Muscle of back (tissue), 11 donors: Measurements from ENCODE around the gene AHCY. TPM values are rescaled to one million over a fixed set of nuclear protein-coding genes. Genes with fewer than 3 reads are reported as not detected.
"Not testable (repeated sequence)": the region's sequence is repeated elsewhere in the genome, so short reads cannot be mapped to it uniquely, and the experiment has no call there.

Experiments
- DNase-seq, 3 donors: peaks; one replicate each; pipeline versions ENCODE4 v3.0.0 to v3.0.0-alpha.2; 2013
- polyA plus RNA-seq, 10 donors: library from polyadenylated mRNA; unstranded; fragments of 120-200 nt; gene quantifications; one replicate each; pipeline ENCODE4 v1.2.1, GENCODE V29; 2013; ENCODE audit not compliant: insufficient read length in 10 of 10

AHCY gene
- polyA plus RNA-seq, 10 donors: 126 to 214 (median 196) TPM

- no peak for DNase-seq
Observed at GRCh38 chr20:34262488-34263288, 40.5 kb downstream of the AHCY start.

- DNase-seq: no peak
Observed at GRCh38 chr20:34260208-34260942, 42.8 kb downstream of the AHCY start.

- DNase-seq: no peak
Observed at GRCh38 chr20:34256629-34257124, 46.5 kb downstream of the AHCY start.

- DNase-seq: no peak
Observed at GRCh38 chr20:34254979-34255378, 48.2 kb downstream of the AHCY start.

GRCh38 chr20:34252431-34253086 lies 50.6 kb downstream of the AHCY start:
- DNase-seq: not testable (repeated sequence)

- DNase-seq: no peak
Observed at GRCh38 chr20:34251619-34252018, 51.5 kb downstream of the AHCY start.

GRCh38 chr20:34250005-34250404 lies 53.1 kb downstream of the AHCY start:
- DNase-seq: no peak

- no peak for DNase-seq
Observed at GRCh38 chr20:34249291-34249690, 53.9 kb downstream of the AHCY start.

- no peak for DNase-seq
Observed at GRCh38 chr20:34246126-34246626, 57.0 kb downstream of the AHCY start.

GRCh38 chr20:34243377-34243776 lies 59.8 kb downstream of the AHCY start:
- DNase-seq: no peak

- DNase-seq: no peak
Observed at GRCh38 chr20:34242879-34243278, 60.3 kb downstream of the AHCY start.

- not testable (repeated sequence) for DNase-seq
Observed at GRCh38 chr20:34242015-34242414, 61.1 kb downstream of the AHCY start.

GRCh38 chr20:34240693-34241615 lies 62.2 kb downstream of the AHCY start, which contains the start of gene ASIP:
ASIP (plus strand) TSS chr20:34241423; CDS start chr20:34260375, 18,952 bp downstream.
- DNase-seq: peak in 1 of 3 donors; percentile 30

- no peak for DNase-seq
Observed at GRCh38 chr20:34240121-34240520, 63.0 kb downstream of the AHCY start.

- no peak for DNase-seq
Observed at GRCh38 chr20:34237942-34238341, 65.2 kb downstream of the AHCY start.

GRCh38 chr20:34235875-34236274 lies 67.3 kb downstream of the AHCY start:
- no peak for DNase-seq

GRCh38 chr20:34233687-34234086 lies 69.5 kb downstream of the AHCY start:
- DNase-seq: no peak

- no peak for DNase-seq
Observed at GRCh38 chr20:34232494-34233087, 70.6 kb downstream of the AHCY start.

- DNase-seq: no peak
Observed at GRCh38 chr20:34231634-34232033, 71.5 kb downstream of the AHCY start.
